NCI-H146 (cell line): ENCODE measurements around the gene IRF2BP2.
"Not testable (repeated sequence)": the region's sequence is repeated elsewhere in the genome, so short reads cannot be mapped to it uniquely, and the experiment has no call there.

ENCODE experiments used
- DNase-seq: peaks from one replicate; lab custom pipeline; 2025; lab: John Stamatoyannopoulos, UW

The IRF2BP2 gene

GRCh38 chr1:234601301-234602017 lies 8.5 kb downstream of the IRF2BP2 start:
- no peak for DNase-seq

GRCh38 chr1:234600418-234601281 lies 9.3 kb downstream of the IRF2BP2 start:
- DNase-seq: no peak

- peak; percentile 89 for DNase-seq
Measured at GRCh38 chr1:234599617-234600417, 10.2 kb downstream of the IRF2BP2 start.

- no peak for DNase-seq
Measured at GRCh38 chr1:234598974-234599616, 10.9 kb downstream of the IRF2BP2 start.

GRCh38 chr1:234597894-234598293 lies 12.1 kb downstream of the IRF2BP2 start:
- DNase-seq: peak; percentile 39

- no peak for DNase-seq
Measured at GRCh38 chr1:234595899-234596298, 14.1 kb downstream of the IRF2BP2 start.

- not testable (repeated sequence) for DNase-seq
Measured at GRCh38 chr1:234594575-234594974, 15.4 kb downstream of the IRF2BP2 start.

- no peak for DNase-seq
Measured at GRCh38 chr1:234593771-234594504, 16.0 kb downstream of the IRF2BP2 start.

- no peak for DNase-seq
Measured at GRCh38 chr1:234593109-234593508, 16.9 kb downstream of the IRF2BP2 start.

GRCh38 chr1:234592240-234592639 lies 17.7 kb downstream of the IRF2BP2 start:
- DNase-seq: no peak

- DNase-seq: no peak
Measured at GRCh38 chr1:234591131-234591530, 18.8 kb downstream of the IRF2BP2 start.

GRCh38 chr1:234589854-234590620 lies 19.9 kb downstream of the IRF2BP2 start:
- DNase-seq: no peak

GRCh38 chr1:234589064-234589800 lies 20.7 kb downstream of the IRF2BP2 start:
- DNase-seq: no peak

- no peak for DNase-seq
Measured at GRCh38 chr1:234588386-234588785, 21.6 kb downstream of the IRF2BP2 start.

- DNase-seq: no peak
Measured at GRCh38 chr1:234586892-234587485, 23.0 kb downstream of the IRF2BP2 start.

GRCh38 chr1:234586304-234586703 lies 23.7 kb downstream of the IRF2BP2 start:
- DNase-seq: no peak

- no peak for DNase-seq
Measured at GRCh38 chr1:234585330-234586055, 24.5 kb downstream of the IRF2BP2 start.

GRCh38 chr1:234584926-234585325 lies 25.1 kb downstream of the IRF2BP2 start:
- peak; percentile 43 for DNase-seq

- DNase-seq: no peak
Measured at GRCh38 chr1:234584420-234584805, 25.6 kb downstream of the IRF2BP2 start.
